ENCODE measurements around the gene THUMPD2. TPM values are rescaled to one million over a fixed set of nuclear protein-coding genes. Genes with fewer than 3 reads are reported as not detected.

THUMPD2 gene
- total RNA-seq, 4 donors from 2014 or later: 9.3 to 26.7 (median 19.2) TPM

- intact Hi-C loops (cut with DNase I): no loop called here
- Histone ChIP-seq H3K4me3 (replicated peaks in 1 of 3) (no peak overlapping the region), H3K4me1 (peaks cover 19 to 22% of the 10 kb centered on the region in 2 donors), H3K36me3 (no peaks in the 10 kb centered on the region), H3K9me3 (no peaks in the 10 kb centered on the region), H3K27ac (peak overlapping the region; percentile 73 to 84 (median 80)), H3K27me3 (no peaks in the 10 kb centered on the region)
- TF ChIP-seq POLR2A (IDR thresholded peaks at IDR 0.05): no peak
- no peak for TF ChIP-seq CTCF (IDR thresholded peaks at IDR 0.05)
- 78 to 81% methylated on average over 6 of the region's 6 CpGs for WGBS, 2 donors
- peak; percentile 9 to 13 for DNase-seq
Measured at GRCh38 chr2:39779927-39780326, 869 bp upstream of the THUMPD2 start.

DNA sequence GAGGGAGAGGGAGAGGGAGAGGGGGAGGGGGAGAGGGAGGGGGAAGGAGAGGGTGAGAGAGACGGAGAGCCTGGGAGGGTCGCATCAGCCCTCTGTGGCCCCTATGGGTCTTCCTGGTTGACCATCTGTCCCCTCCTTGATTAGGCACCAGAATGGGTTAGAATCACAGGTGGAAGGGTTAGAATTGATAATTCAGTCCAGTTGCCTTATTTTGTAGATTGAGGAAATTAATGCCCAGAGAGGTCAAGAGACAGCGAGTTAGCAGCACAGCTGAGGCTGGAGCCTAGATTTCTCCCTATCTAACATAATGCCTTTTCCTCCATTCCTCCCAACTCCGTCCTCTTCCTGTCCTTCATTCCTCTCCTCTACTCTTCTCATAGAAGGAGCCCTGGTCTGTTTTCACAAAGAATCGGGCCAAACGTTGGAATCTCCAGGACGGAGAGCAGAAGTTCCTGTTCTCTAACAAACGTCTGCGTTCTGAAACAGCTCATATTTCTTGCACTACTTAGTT lies 338 bp upstream of the THUMPD2 start:
- 13 to 19% methylated on average over 9 of the region's 9 CpGs for WGBS, 2 donors
- Histone ChIP-seq H3K9me3 (no peaks in the 10 kb centered on the region), H3K27ac (peak overlapping the region; percentile 73 to 84 (median 80)), H3K4me3 (replicated peaks in 1 of 3) (peak overlapping the region in 2 of 3 donors; percentile 85 to 91), H3K27me3 (no peaks in the 10 kb centered on the region), H3K4me1 (peaks cover 19 to 22% of the 10 kb centered on the region in 2 donors), H3K36me3 (no peaks in the 10 kb centered on the region)
- intact Hi-C loops (cut with DNase I): no loop called here
- peak; percentile 14 to 22 for DNase-seq
- TF ChIP-seq CTCF (IDR thresholded peaks at IDR 0.05) (no peak), POLR2A (IDR thresholded peaks at IDR 0.05) (no peak)

DNA sequence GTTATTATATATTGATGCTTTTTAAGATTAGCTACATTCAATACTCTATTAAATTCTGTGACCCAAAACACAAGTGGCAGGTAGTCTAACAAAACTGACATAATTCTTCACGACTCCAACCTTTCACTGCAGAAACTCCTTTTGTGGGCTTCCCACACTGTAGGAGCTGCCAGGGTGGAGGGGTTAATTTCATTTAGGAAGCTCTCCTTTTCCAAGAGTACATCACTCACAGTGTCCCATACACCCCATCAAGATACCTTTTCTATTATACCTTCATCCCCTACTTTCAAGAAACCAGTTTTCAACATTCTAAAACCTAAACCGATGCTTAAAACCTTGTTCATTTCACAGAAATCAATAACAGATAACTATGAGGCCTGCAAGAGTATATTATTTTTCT lies 825 bp downstream of the THUMPD2 start:
- Histone ChIP-seq H3K27ac (peak overlapping the region in 2 of 3 donors; percentile 80 to 84), H3K9me3 (no peaks in the 10 kb centered on the region), H3K4me3 (replicated peaks in 1 of 3) (peak overlapping the region; percentile 76 to 91 (median 85)), H3K4me1 (peaks cover 19 to 22% of the 10 kb centered on the region in 2 donors), H3K36me3 (no peaks in the 10 kb centered on the region), H3K27me3 (no peaks in the 10 kb centered on the region)
- WGBS, 2 donors: 8 to 10% methylated on average over 2 of the region's 2 CpGs
- no peak for DNase-seq
- no peak for TF ChIP-seq POLR2A (IDR thresholded peaks at IDR 0.05)
- TF ChIP-seq CTCF (IDR thresholded peaks at IDR 0.05): no peak
- intact Hi-C loops (cut with DNase I): no loop called here

- no peak for TF ChIP-seq POLR2A (IDR thresholded peaks at IDR 0.05)
- TF ChIP-seq CTCF (IDR thresholded peaks at IDR 0.05): no peak
- no peak overlapping the region for H3K4me3 ChIP-seq (replicated peaks in 1 of 3)
- H3K36me3 ChIP-seq: no peaks in the 10 kb centered on the region
- intact Hi-C loops (cut with DNase I): no loop called here
- no peaks in the 10 kb centered on the region for H3K27me3 ChIP-seq
- DNase-seq: no peak
- 81 to 93% methylated on average over 1 of the region's 1 CpG for WGBS, 2 donors
- peaks cover 8 to 17% of the 10 kb centered on the region in 2 donors for H3K4me1 ChIP-seq
- no peak overlapping the region for H3K27ac ChIP-seq
- no peaks in the 10 kb centered on the region for H3K9me3 ChIP-seq
Measured at GRCh38 chr2:39772812-39773152, 6.3 kb downstream of the THUMPD2 start.

DNA sequence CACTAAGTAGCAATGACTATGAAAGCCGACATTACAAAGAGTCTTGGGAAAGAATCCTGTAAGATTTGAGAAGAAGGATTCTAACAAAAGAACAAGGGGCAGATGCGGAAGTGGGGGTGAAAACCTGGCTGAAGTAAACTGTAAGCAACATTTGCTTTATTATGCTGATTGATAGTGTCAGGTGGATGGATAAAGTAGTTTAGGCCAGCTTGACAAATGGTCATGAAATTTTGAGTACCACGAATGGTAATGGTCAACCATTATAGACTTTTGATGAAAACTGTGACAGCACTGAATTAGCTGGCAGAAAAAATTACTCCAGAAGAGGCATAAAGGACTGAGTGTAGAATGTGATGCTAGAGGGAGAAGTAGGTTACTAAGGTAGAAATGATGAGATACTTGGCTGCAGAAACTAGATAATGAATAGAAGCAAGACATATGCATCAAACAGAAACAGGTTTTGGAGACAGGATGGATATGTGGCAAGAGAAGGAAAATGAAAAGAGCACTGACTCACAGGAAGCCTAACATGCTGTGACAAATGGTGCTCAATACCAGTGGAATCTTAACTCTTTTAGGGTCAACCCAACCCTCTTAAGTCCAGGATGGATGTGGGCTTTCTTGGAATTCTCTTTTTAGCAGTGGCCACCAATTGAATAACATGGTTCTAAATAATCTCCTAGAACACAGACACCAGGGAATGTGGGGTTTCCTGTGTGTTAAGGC lies 6.8 kb downstream of the THUMPD2 start:
- no peak for DNase-seq
- Histone ChIP-seq H3K36me3 (no peaks in the 10 kb centered on the region), H3K9me3 (no peaks in the 10 kb centered on the region), H3K4me1 (peaks cover 3 to 12% of the 10 kb centered on the region in 2 donors), H3K27ac (no peak overlapping the region), H3K27me3 (no peaks in the 10 kb centered on the region), H3K4me3 (replicated peaks in 1 of 3) (no peak overlapping the region)
- no peak for TF ChIP-seq CTCF (IDR thresholded peaks at IDR 0.05)
- TF ChIP-seq POLR2A (IDR thresholded peaks at IDR 0.05): no peak
- WGBS, 2 donors: 94 to 95% methylated on average over 3 of the region's 3 CpGs
- intact Hi-C loops (cut with DNase I): no loop called here

Data from thyroid gland (tissue), 4 donors.